Neural cell (in vitro differentiated cells): ENCODE data around the gene INF2.

Source experiments
- EP300 ChIP-seq: fragments of 450-650 bp; conservative IDR thresholded peaks from 2 replicates; pipeline ENCODE4 v1.6.1; 2014; ENCODE audit warnings: antibody characterized with exemption, mild to moderate bottlenecking, moderate library complexity; ENCODE audit not compliant: poor library complexity, severe bottlenecking
- EZH2 ChIP-seq: fragments of 200-600, 300-800 bp; shearing (Covaris generic), sonication (generic); IDR thresholded peaks from 2 replicates; pipeline ENCODE4 v1.6.1; 2014; ENCODE audit warnings: antibody characterized with exemption, low read length, borderline replicate concordance, mild to moderate bottlenecking; ENCODE audit not compliant: insufficient read depth, poor library complexity, severe bottlenecking
- MXI1 ChIP-seq: fragments of 450-650 bp; conservative IDR thresholded peaks from 2 replicates; pipeline ENCODE4 v1.6.1; 2014; ENCODE audit warnings: antibody characterized with exemption, mild to moderate bottlenecking; ENCODE audit not compliant: poor library complexity, severe bottlenecking
- POLR2AphosphoS5 ChIP-seq: IDR thresholded peaks from 2 replicates; pipeline ENCODE4 v1.6.1; 2012
- RAD21 ChIP-seq: fragments of 450-650 bp; conservative IDR thresholded peaks from 2 replicates; pipeline ENCODE4 v1.6.1; 2014; ENCODE audit warnings: antibody characterized with exemption, mild to moderate bottlenecking, moderate library complexity
- SMC3 ChIP-seq: fragments of 450-650 bp; conservative IDR thresholded peaks from 2 replicates; pipeline ENCODE4 v1.6.1; 2014; ENCODE audit warnings: antibody characterized with exemption, mild to moderate bottlenecking, moderate library complexity; ENCODE audit not compliant: poor library complexity
- TAF1 ChIP-seq: IDR thresholded peaks from 2 replicates; pipeline ENCODE4 v1.6.1; 2012; ENCODE audit warnings: low read depth
- TF ChIP-seq, protein P1 (sequence below): fragments of 450-650 bp; IDR thresholded peaks from 2 replicates; pipeline ENCODE4 v1.5.1; 2014; ENCODE audit warnings: antibody characterized with exemption, mild to moderate bottlenecking, moderate library complexity; ENCODE audit not compliant: poor library complexity, severe bottlenecking
- TF ChIP-seq, protein P2 (sequence below): IDR thresholded peaks from 2 replicates; pipeline ENCODE4 v1.6.1; 2012; ENCODE audit warnings: borderline replicate concordance

DNA sequence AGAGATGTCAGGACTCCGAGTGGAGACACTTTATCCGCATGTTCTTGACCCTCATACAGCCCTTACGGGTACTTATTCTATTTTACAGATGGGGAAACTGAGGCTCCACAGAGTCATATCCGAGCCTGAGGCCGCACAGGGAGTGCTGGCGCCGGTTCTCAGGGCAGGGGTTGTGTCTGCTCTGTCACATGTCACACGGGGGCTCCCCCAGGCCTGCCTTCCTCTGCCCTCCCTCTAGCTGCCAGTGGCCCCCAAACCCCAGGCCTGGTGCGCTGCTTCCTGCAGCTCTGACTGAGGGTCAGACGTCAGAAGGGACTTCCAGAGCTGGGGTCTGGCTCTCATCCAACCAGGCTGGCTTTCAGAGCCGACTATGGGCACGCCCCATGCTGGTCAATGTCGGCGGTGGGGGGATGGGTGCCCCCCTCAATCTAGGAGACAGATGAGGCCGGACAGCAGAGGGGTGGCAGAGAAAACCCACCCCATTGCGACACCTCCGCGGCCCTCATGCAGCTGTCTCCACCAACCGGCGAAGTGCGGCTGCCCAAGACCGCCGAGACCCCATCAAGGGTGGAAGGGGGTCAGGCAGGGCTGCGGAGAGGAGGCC, 811 bp upstream of the INF2 start:
- TF ChIP-seq, protein P1, sequence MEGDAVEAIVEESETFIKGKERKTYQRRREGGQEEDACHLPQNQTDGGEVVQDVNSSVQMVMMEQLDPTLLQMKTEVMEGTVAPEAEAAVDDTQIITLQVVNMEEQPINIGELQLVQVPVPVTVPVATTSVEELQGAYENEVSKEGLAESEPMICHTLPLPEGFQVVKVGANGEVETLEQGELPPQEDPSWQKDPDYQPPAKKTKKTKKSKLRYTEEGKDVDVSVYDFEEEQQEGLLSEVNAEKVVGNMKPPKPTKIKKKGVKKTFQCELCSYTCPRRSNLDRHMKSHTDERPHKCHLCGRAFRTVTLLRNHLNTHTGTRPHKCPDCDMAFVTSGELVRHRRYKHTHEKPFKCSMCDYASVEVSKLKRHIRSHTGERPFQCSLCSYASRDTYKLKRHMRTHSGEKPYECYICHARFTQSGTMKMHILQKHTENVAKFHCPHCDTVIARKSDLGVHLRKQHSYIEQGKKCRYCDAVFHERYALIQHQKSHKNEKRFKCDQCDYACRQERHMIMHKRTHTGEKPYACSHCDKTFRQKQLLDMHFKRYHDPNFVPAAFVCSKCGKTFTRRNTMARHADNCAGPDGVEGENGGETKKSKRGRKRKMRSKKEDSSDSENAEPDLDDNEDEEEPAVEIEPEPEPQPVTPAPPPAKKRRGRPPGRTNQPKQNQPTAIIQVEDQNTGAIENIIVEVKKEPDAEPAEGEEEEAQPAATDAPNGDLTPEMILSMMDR: no peak
- TF ChIP-seq POLR2AphosphoS5: no peak
- no peak for TF ChIP-seq EP300
- TF ChIP-seq, protein P2, sequence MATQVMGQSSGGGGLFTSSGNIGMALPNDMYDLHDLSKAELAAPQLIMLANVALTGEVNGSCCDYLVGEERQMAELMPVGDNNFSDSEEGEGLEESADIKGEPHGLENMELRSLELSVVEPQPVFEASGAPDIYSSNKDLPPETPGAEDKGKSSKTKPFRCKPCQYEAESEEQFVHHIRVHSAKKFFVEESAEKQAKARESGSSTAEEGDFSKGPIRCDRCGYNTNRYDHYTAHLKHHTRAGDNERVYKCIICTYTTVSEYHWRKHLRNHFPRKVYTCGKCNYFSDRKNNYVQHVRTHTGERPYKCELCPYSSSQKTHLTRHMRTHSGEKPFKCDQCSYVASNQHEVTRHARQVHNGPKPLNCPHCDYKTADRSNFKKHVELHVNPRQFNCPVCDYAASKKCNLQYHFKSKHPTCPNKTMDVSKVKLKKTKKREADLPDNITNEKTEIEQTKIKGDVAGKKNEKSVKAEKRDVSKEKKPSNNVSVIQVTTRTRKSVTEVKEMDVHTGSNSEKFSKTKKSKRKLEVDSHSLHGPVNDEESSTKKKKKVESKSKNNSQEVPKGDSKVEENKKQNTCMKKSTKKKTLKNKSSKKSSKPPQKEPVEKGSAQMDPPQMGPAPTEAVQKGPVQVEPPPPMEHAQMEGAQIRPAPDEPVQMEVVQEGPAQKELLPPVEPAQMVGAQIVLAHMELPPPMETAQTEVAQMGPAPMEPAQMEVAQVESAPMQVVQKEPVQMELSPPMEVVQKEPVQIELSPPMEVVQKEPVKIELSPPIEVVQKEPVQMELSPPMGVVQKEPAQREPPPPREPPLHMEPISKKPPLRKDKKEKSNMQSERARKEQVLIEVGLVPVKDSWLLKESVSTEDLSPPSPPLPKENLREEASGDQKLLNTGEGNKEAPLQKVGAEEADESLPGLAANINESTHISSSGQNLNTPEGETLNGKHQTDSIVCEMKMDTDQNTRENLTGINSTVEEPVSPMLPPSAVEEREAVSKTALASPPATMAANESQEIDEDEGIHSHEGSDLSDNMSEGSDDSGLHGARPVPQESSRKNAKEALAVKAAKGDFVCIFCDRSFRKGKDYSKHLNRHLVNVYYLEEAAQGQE: no peak
- TF ChIP-seq EZH2: no peak
- TF ChIP-seq TAF1: no peak
- TF ChIP-seq RAD21: no peak
- no peak for TF ChIP-seq MXI1
- no peak for TF ChIP-seq SMC3
